GM21515 (cell line): ENCODE data around the gene FAM210A.
"Not testable (repeated sequence)": the region's sequence is repeated elsewhere in the genome, so short reads cannot be mapped to it uniquely, and the experiment has no call there.

Experiments used
- ATAC-seq: cut with Tn5 transposase; IDR thresholded peaks from one replicate; pipeline ENCODE4 v1.9.1; 2021; ENCODE audit not compliant: unreplicated experiment

Gene FAM210A, protein sequence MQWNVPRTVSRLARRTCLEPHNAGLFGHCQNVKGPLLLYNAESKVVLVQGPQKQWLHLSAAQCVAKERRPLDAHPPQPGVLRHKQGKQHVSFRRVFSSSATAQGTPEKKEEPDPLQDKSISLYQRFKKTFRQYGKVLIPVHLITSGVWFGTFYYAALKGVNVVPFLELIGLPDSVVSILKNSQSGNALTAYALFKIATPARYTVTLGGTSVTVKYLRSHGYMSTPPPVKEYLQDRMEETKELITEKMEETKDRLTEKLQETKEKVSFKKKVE

DNA sequence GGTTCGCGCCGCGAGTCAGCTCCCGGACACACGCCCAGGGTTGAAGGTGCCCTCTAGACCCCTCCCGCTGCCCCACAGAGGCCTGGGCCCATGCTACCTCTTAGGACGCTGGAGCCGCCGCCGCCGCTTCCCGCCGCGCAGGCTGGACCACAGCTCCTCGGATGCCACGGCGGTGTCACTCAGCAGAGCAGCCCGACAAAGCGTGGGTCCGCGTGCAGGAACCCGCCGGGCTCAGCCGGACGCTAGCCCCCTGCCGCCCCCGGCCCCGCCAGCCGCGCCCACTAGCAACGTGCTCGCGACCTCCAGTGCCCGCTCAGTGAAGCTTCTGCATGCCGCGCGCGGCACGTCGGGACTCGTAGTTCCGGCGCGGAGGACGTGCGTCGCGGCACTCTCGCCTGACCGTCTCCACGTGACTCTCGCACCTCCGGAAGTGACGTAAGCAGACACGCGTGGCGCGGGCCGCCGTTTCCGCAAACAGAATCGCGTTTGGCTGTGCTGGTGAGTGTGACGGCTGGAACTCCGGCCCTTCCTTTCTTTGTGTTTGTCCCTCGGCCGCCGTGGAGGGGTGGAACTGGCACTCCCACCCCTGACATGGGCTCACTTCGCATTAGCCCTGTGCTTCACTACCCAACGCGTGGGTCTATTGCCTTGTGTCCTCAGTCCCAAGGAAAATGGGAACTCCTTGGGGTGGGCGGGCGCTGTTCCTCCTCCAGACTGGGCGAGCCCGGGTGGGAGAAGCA, at the start of gene FAM210A, which contains the start of gene RNMT:
FAM210A (minus strand) TSS at position 327 of the 740 bp plus-strand sequence. CDS start 44,481 bp downstream, outside the sequence.
RNMT (plus strand) TSS at position 442 of the 740 bp plus-strand sequence. CDS start 4,845 bp downstream, outside the sequence.
- ATAC-seq: peak; percentile 90

DNA sequence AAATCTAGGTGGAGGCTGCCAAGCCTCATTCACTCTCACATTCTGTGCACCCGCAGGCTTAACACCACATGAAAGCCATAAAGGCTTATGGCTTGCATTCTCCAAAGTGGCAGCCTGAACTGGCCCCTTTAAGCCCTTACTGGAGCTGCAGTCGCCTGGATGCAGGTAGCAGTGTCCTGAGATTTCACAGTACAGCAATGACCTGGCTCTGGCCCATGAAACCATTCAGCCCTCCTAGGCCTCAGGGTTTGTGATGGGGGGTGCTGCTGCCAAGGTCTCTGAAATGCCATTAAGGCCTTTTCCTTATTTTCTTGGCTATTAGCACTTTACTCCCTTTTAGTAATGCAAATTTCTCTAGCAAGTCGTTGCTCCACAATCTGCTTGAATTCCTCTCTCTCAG, 48.7 kb upstream of the FAM210A start:
- ATAC-seq: no peak

DNA sequence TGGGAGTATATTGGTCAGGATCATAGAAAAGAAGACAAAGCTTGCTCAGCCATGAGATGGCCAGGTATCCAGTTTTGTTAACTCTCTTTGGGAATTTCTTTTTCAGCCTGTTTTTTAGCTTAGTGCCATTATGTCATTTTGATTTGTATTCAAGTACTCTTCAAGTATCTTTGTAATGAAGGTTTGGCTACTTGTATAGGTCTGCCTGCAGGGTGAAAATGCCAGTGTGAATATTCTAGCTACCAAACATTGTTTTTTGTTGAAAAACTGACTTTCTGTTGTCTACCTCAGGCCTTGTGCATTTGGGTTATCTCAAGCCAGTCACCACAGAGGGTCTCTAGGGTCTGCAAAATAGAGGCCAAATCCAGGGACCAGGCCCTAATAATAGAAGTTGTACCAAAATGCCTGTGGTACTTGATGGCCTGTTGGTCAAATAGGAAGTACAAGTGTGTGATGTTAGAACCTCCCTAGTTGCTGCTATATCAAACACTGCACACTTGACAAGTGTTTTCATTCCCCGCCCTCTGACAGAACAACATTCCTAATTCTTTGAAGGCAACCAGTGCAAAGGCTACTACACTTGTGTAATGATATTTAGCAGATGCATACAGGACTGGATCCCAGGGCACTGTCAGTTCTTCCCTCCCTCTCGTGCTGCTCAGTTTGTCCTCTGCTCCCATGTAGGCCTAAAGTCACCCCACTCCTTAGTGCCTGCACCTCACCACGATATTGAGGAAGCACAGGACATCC, 36.5 kb upstream of the FAM210A start:
- ATAC-seq: no peak

DNA sequence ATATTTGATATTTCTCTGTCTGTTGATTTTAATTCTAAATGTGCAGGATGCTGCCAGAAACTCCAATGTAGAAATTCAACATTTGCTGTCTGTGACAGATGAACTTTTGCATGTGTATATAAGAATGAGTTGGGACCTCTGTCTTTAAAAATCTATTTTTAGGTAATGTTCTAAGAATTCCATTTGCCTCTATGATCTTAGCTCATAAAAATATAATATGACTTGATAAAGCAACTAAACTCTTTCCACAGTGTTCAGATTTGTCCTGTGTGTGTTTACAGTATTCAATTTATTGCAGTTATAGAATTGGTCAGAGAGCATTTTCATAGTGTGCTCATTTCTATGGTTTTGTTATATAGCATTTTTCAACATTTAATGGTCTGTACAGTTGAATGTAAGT, 33.7 kb upstream of the FAM210A start:
- no peak for ATAC-seq

DNA sequence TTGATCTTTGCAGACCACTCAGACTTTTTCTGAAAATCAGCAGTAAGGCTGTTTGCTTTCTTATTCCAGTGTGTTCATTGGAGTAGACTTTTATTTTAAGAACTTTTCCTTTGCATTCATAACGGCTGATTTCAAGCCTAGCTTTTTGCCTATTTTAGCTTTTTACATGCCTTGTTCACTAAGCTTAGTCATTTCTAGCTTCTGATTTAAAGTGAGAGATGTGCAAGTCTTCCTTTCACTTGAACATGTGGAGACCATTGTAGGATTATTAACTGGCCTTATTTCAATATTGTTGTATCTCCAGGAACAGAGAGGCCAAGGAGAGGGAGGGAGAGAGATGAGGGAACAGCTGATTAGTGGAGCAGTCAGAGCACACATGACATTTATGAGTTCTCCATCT, 32.3 kb upstream of the FAM210A start:
- ATAC-seq: no peak

DNA sequence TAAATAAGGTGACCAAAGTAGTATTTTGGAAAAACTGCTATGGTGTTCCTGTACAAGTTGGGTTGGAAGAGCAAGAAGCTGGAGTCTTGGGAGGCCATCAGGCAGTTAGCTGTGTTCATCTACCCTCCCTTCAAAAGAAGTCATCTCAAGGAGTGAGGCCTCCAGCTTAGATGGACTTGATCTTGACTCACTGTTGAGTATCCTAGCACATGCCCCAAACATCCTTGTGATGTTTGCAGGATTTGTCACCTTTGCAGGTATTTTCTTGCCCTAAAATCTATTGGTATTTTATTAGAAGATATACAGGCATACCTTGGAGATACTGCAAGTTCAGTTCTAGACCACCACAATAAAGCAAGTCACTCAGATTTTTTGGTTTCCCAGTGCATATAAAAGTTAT, 30.3 kb upstream of the FAM210A start:
- ATAC-seq: no peak

DNA sequence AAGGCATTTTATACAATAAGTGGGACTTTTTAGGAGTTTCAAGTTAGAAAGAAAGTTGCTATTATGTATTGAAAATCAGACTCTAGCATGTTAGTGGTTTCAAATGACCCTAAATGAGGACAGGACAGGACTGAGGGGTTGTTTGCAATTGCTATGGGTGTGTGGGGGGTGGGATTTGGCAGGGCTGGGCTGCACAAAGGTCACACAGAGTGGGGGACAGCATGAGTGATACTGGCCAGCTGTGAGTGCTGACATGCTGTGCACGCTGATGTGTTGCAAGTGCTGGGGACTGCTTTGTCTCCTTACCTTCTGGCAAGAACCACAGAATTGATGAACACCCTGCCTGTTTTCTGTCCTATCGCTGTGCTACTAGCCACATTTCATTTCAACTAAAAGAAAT, 29.9 kb upstream of the FAM210A start:
- no peak for ATAC-seq

DNA sequence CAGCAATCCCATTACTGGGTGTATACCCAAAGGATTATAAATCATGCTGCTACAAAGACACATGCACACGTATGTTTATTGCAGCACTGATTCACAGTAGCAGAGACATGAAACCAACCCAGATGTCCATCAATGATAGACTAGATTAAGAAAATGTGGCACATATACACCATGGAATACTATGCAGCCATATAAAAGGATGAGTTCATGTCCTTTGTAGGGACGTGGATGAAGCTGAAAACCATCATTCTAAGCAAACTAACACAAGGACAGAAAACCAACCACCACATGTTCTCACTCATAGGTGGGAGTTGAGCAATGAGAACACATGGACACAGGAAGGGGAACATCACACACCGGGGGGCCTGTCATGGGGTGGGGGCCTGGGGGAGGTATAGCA, 25.2 kb upstream of the FAM210A start:
- not testable (repeated sequence) for ATAC-seq

DNA sequence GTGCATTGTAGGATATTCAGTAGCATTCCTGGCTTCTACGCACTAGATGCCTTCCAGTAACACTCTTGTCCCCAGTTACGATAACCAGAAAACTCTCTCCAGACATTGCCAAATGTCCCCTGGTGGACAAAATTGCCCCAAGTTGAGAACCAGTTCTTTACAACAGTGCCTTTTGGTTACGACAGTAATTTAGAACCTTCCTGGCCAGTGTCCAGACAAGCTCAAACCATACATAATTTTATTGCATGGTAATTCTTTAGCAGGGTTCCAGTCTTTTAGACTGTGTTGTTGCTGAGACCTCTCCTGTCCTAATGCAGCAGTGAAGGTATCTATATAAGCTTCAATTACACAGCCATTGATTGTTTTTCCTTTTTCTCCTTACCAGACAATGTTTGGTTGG, 20.3 kb upstream of the FAM210A start:
- no peak for ATAC-seq

DNA sequence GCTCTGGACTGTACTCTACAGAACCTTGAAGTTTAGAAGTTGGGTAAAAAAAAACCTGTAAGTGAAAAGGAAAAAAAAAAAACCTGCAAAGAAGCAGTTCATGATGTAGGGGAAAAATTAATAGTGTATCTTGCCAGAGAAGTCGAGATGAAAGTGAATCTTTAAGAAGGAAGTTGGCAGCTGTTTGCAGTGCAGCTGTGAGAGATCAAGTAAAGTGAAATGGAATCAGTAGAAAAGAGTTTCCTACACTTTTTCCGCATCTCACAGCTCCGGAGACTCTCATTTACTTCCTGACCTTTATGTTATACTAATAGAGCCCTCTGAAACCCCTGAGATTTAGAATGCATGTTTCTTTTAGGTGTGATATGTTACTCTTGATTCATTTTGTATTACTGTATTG, 19.3 kb upstream of the FAM210A start:
- ATAC-seq: no peak

DNA sequence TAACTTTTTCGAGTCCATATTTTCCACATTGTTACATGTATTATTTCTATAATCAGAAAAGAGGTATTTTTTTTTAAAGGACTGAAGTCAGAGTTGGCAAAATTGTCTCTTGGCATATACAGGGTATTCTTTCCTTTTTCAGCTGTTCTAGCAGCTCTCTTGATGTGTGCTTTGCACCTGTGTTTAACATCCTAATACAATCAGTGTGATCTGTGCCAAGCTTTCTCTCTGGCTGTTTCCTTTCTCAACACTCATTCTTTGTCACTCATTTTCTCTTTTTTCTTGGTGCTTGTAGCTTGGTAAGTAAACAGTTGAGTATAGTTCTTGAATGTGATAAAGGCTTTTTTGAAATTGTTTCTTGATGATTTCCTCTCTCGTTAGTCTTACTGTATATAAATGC, 9.3 kb upstream of the FAM210A start:
- ATAC-seq: no peak

DNA sequence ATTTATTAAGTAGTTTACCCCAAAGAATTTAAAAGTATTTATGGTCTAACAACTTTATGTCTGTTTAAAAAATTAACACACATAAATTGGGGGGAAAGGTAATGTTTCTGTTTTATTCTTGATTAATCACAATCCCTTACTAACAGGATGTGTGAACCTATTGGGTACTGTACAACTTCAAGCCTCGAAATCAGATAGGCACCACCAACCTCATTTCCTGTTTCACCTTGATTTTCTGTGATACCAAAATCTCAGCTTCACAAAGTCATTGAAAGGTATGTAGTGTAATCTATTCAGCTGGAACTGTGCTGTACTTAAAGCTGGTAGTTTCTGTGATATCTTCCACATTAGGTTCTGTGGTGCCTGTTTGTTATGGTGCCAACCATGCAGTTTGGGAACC, 4.1 kb upstream of the FAM210A start:
- ATAC-seq: no peak

DNA sequence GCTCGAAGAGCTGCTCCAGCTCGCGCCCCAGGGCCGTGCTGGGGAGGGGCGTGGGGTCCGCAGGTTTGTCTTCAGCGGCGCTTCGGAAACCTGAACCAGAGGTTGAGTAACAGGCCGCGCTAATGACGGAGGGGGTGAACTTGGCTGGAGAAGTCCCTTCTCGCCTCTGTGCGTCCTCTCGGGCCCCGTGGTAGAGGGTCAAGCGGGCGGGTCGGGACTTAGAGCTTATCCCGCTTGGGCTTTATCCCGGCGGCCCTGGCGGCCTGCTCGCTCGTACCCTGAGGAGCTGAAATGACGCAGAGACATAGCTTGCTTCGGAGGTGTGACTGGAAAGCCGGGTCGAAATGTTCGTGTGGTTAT, 594 bp upstream of the FAM210A start:
- ATAC-seq: peak; percentile 24

DNA sequence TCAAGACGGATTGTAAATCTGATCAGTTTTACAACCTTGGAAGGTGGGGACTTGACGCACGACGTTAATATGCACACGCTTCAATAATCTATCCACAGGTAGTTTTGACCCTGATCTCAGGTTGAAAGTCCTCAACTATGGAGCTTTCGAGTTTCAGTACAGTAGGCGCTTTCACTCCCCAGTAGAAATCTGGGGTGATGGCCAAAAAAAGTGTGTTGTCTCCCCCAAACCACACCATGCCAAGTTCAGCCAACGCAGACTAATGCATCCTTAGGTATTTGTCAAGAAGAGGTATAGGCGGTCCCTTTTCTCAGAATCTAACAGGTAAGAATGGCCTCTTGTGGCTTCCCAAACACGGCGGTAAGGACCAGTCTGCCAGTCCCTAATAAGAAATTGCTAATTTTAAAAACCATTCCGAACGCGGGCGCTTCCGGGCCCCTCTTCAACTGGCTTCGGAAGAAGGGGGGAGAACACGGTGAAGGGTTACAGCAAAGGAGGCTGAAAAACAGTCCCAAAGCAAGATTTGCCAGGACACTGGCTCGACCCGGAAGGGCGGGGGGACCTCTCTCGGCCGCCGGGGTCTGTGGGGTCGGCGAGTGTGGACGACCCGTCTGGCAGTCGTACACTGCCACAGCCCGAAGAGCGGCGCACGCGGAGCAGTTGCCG, 659 bp downstream of the FAM210A start:
- ATAC-seq: no peak

DNA sequence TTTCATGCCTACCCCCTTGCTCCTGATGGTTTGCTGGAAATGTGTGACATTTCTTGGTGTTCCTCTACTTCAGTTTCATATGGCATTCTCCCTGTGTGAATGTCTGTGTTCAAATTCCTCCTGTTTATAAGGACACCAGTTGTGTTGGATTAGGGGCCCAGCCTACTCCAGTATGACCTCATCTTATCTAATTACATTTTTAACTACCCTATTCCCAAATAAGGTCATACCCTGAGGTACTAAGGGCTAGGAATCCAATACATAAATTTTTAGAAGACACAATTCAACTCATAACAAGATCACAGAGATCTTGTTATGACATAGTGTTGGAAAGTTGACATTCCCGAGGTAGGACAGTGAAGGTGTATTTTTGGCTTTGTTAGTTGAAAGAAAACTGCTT, 5.5 kb downstream of the FAM210A start:
- ATAC-seq: no peak

DNA sequence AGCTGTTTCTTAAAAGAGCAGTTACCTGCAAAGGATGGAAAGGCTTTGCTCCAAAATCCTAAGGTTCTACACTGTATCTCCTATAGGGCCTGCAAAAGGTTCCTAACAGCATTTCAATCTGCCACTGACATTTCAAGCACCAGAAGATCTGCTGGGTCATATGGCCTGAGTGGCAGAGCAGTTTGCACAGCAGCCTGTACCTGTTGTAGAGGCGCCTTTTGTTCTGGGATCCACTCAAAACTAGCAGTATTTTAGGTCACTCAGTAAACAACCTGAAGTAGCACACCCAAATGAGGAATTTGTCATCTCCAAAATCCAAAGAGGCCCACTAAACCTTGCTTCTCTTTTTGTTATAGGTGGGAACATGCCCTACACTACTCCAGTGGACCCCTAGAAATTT, 6.2 kb downstream of the FAM210A start:
- ATAC-seq: no peak

DNA sequence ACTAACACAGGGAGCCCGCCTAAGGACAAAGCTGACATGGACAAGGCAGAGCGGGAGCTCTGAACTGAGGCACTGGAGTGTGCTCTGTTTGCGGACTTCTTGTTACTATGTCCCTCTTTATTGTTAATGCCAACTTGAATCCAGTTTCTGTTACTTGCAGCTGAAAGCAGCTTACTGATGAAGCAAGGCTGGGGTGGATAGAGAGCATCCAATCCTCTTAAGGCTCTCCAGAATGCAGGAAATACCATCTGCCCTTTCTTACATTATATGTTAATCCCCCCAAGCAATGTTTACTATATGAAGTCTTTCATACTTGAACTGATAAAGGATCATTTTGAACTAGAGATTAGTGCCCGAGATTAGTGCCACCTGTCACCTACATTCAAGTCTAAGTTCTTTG, 9.4 kb downstream of the FAM210A start:
- no peak for ATAC-seq

DNA sequence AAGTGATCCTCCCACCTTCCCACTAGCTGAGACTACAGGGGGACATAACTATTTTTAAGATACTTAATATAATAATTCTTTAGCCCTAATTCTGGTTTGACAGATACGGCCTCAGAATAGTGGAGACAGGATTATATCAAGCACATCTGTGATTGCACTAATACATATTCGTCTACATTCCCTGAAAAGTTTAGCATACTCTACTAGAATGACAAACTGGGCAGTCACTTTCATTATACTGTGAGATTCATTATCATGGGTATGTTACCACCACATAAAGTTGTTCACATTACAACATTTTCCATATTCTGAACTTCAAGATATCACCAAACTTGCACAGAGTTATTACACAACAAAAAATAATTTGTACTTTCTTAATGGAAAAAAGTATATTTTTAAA, 11.0 kb downstream of the FAM210A start:
- no peak for ATAC-seq

DNA sequence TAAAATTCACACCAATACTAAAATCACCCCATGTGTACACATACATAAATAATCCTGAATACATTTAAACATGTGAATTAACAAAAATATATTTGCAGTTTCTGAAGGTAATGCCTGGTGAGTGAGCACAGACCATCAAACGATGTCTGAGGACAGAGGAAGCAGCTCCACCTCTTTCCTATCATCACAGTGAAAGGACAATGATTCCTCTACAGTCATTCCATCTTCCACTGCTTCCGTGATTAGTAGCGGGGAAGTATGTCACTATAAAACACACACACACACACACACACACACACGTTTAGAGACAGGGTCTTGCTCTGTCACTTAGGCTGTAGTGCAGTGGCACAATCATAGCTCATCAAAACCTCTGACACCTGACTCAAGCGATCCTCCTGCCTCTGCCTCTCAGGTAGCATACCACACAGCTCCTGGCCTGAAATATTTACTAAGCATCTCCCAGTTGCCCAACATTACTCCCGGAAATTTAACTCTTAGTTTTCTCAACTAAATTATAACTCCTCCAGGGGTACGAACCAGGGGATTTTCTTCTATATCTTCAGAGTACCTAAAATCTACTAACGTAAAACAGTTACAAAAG, 12.8 kb downstream of the FAM210A start:
- no peak for ATAC-seq

DNA sequence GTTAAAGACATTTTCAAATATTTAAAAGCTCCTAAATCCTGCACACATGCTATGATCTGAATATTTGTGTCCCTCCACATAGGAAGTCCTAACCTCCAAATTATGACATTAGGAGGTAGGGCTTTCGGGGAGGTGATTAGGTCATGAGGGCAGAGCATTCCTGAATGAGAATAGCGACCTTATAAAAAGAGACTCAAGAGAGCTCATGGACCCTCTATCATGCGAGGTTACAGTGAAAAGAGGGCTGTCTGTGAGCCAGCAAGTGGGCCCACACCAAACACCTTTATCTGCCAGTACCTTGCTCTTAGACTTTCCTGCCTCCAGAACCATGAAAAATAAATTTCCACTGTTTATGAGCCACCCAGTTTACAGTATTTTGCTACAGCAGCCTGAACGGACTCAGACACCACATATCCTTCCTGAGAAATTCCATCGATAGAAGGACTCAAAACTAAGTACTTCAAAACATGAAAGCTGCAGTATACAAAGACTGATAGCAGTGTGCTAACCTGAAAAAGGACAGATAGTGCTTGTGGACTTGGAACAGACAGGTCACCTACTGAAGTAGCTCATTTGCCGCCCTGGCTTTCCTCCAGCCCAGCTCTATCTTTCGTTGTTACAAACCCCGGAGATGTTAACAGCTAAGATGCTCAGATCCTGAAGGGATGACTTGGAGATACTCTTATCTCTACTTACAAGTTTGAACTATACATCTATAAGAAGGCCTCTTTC, 13.8 kb downstream of the FAM210A start:
- ATAC-seq: no peak
